ENCODE results near the gene CSGALNACT2.

DNA sequence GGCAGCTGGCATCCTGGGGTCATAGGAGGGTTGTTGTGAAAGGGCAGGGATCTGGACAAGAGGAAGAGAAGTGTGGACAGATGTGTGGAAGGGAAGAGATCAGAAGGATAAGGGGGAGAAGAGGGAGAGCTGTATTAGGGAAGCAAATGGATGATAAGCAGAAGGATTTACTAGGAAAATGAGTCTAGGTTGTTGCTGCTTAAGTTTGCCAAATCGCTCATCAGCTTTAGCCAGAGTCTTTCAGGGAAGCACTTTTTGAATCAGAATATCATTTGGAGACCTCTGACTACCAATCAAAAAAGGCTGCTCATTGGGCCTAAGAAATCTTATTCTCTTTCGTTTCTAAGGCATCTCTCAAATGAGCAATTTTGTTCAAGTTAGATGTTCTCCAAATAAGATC, 2.6 kb upstream of the CSGALNACT2 start:
- TF ChIP-seq, protein P1, sequence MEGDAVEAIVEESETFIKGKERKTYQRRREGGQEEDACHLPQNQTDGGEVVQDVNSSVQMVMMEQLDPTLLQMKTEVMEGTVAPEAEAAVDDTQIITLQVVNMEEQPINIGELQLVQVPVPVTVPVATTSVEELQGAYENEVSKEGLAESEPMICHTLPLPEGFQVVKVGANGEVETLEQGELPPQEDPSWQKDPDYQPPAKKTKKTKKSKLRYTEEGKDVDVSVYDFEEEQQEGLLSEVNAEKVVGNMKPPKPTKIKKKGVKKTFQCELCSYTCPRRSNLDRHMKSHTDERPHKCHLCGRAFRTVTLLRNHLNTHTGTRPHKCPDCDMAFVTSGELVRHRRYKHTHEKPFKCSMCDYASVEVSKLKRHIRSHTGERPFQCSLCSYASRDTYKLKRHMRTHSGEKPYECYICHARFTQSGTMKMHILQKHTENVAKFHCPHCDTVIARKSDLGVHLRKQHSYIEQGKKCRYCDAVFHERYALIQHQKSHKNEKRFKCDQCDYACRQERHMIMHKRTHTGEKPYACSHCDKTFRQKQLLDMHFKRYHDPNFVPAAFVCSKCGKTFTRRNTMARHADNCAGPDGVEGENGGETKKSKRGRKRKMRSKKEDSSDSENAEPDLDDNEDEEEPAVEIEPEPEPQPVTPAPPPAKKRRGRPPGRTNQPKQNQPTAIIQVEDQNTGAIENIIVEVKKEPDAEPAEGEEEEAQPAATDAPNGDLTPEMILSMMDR (IDR thresholded peaks at IDR 0.05) = no peak
- TF ChIP-seq POLR2AphosphoS5 (IDR thresholded peaks at IDR 0.05; ENCODE audit: low read depth, low read length) = no peak
- TF ChIP-seq SIN3A (IDR thresholded peaks at IDR 0.05; ENCODE audit: borderline replicate concordance, insufficient read depth, low read depth, low read length) = no peak

Data from Panc1 (cell line).